IMR-90 (cell line): ENCODE measurements around the gene CD9. TPM values are rescaled to one million over a fixed set of nuclear protein-coding genes. Genes with fewer than 3 reads are reported as not detected.

Experiments used
- ATAC-seq: fragments of 200-7000 bp; cut with Tn5 transposase; 2 replicates; pipeline ENCODE4 v1.9.1; 2020; ENCODE audit warnings: low read depth, mild to moderate bottlenecking, moderate library complexity
- BruUV-seq: library from RNA; stranded (reverse); fragments of 400-500 nt; replicated peaks from 2 replicates; lab custom pipeline; 2021; lab: Mats Ljungman, UMichigan
- CTCF ChIA-PET: fragments of 300-600 bp; formaldehyde crosslinking; extraction: SDS; loops from one replicate; lab custom pipeline; 2021; ENCODE audit warnings: antibody characterized with exemption; lab: Yijun Ruan, JAX
- POLR2A ChIA-PET: fragments of 300-600 bp; sonication (Branson Sonifier 250); formaldehyde crosslinking; loops from one replicate; lab custom pipeline; 2022; ENCODE audit warnings: antibody characterized with exemption; ENCODE audit not compliant: unreplicated experiment; lab: Charles Lee
- DNase-seq: peaks from one replicate; pipeline ENCODE4 v3.0.0; 2013
- H2AFZ ChIP-seq: replicated peaks from 2 replicates; pipeline ENCODE3; 2013; ENCODE audit warnings: low read length, mild to moderate bottlenecking; ENCODE audit not compliant: poor library complexity
- H2AK5ac ChIP-seq: 2 replicates; pipeline ENCODE4 v1.6.1; 2013; ENCODE audit warnings: low read depth, low read length, inconsistent platforms
- H2AK9ac ChIP-seq: replicated peaks from 2 replicates; pipeline ENCODE3; 2013; ENCODE audit warnings: mild to moderate bottlenecking, low read depth, low read length, moderate library complexity; ENCODE audit not compliant: poor library complexity
- H2BK120ac ChIP-seq: 2 replicates; pipeline ENCODE4 v1.6.1; 2013; ENCODE audit warnings: low read depth, low read length, inconsistent platforms
- H2BK15ac ChIP-seq: 3 replicates; pipeline ENCODE4 v1.6.1; 2013; ENCODE audit warnings: low read depth, low read length, inconsistent platforms
- H2BK20ac ChIP-seq: 2 replicates; pipeline ENCODE4 v1.6.1; 2013; ENCODE audit warnings: low read depth, mild to moderate bottlenecking, inconsistent platforms, low read length, moderate library complexity
- H2BK5ac ChIP-seq: 2 replicates; pipeline ENCODE4 v1.6.1; 2013; ENCODE audit warnings: mild to moderate bottlenecking, low read depth, low read length, inconsistent platforms; ENCODE audit not compliant: poor library complexity, severe bottlenecking
- H3K14ac ChIP-seq: replicated peaks from 2 replicates; pipeline ENCODE4 v1.6.1; 2013; ENCODE audit warnings: low read depth, low read length, inconsistent platforms
- H3K18ac ChIP-seq: 2 replicates; pipeline ENCODE4 v1.6.1; 2013; ENCODE audit warnings: low read depth, low read length, control low read depth
- H3K23ac ChIP-seq: 2 replicates; pipeline ENCODE4 v1.6.1; 2013; ENCODE audit warnings: low read depth, low read length, inconsistent platforms
- H3K27ac ChIP-seq: 2 replicates; pipeline ENCODE4 v1.5.1; 2013; ENCODE audit warnings: mild to moderate bottlenecking, control low read depth, low read length; ENCODE audit not compliant: insufficient read depth
- H3K27me3 ChIP-seq: 2 replicates; pipeline ENCODE4 v1.6.1; 2013; ENCODE audit warnings: low read length; ENCODE audit not compliant: control insufficient read depth, insufficient read depth
- H3K36me3 ChIP-seq: 2 replicates; pipeline ENCODE4 v1.6.1; 2013; ENCODE audit warnings: low read length, mixed read lengths; ENCODE audit not compliant: control insufficient read depth, insufficient read depth
- H3K4ac ChIP-seq: 2 replicates; pipeline ENCODE4 v1.6.1; 2013; ENCODE audit warnings: low read depth, low read length, inconsistent platforms
- H3K4me1 ChIP-seq: 2 replicates; pipeline ENCODE4 v1.6.1; 2013; ENCODE audit warnings: low read length, mixed read lengths; ENCODE audit not compliant: control insufficient read depth, insufficient read depth
- H3K4me2 ChIP-seq: 2 replicates; pipeline ENCODE4 v1.6.1; 2013; ENCODE audit warnings: low read depth, mild to moderate bottlenecking, control low read depth, low read length, moderate library complexity
- H3K4me3 ChIP-seq: 2 replicates; pipeline ENCODE4 v1.5.1; 2013; ENCODE audit warnings: low read depth, mild to moderate bottlenecking, control low read depth, low read length, moderate library complexity; ENCODE audit not compliant: insufficient read depth
- H3K56ac ChIP-seq: 2 replicates; pipeline ENCODE4 v1.6.1; 2013; ENCODE audit warnings: low read length, inconsistent platforms; ENCODE audit not compliant: insufficient read depth; ENCODE audit errors: extremely low read depth
- H3K79me1 ChIP-seq, 2 experiments: 2 replicates each; pipeline ENCODE4 v1.6.1; 2013; ENCODE audit warnings: low read length in 2 of 2, inconsistent platforms in 1 of 2, low read depth in 1 of 2
- H3K9ac ChIP-seq: 2 replicates; pipeline ENCODE4 v1.6.1; 2013; ENCODE audit warnings: low read depth, low read length, control low read depth
- H3K9me1 ChIP-seq: 2 replicates; pipeline ENCODE4 v1.6.1; 2013; ENCODE audit warnings: low read length, inconsistent platforms; ENCODE audit not compliant: insufficient read depth
- H3K9me3 ChIP-seq: 2 replicates; pipeline ENCODE4 v1.6.1; 2013; ENCODE audit warnings: low read length; ENCODE audit not compliant: control insufficient read depth, insufficient read depth
- H4K20me1 ChIP-seq: 2 replicates; pipeline ENCODE4 v1.6.1; 2013; ENCODE audit warnings: low read length, inconsistent platforms; ENCODE audit not compliant: insufficient read depth
- H4K5ac ChIP-seq: 2 replicates; pipeline ENCODE4 v1.6.1; 2013; ENCODE audit warnings: mild to moderate bottlenecking, low read depth, low read length, control low read depth
- H4K8ac ChIP-seq, 2 experiments: 2 replicates each; pipeline ENCODE4 v1.6.1; 2013; ENCODE audit warnings: low read depth in 2 of 2, low read length in 2 of 2, control low read depth in 1 of 2, inconsistent platforms in 1 of 2
- H4K91ac ChIP-seq: 2 replicates; pipeline ENCODE4 v1.6.1; 2013; ENCODE audit warnings: low read depth, low read length, inconsistent platforms; ENCODE audit not compliant: insufficient read depth
- BHLHE40 ChIP-seq: fragments of 150-350 bp; IDR thresholded peaks from 2 replicates; pipeline ENCODE4 v1.6.1; 2016; ENCODE audit warnings: mild to moderate bottlenecking, low read depth, low read length
- CEBPB ChIP-seq: IDR thresholded peaks from 2 replicates; pipeline ENCODE4 v1.6.1; 2012; ENCODE audit warnings: low read depth, low read length, improper control_type of control experiment
- CHD1 ChIP-seq: IDR thresholded peaks from 2 replicates; pipeline ENCODE4 v1.6.1; 2012; ENCODE audit warnings: low read depth, low read length, improper control_type of control experiment
- MAFK ChIP-seq: IDR thresholded peaks from 2 replicates; pipeline ENCODE4 v1.6.1; 2012; ENCODE audit warnings: low read depth, low read length, improper control_type of control experiment
- MAZ ChIP-seq: IDR thresholded peaks from 2 replicates; pipeline ENCODE4 v1.6.1; 2012; ENCODE audit warnings: low read depth, mild to moderate bottlenecking, low read length, improper control_type of control experiment, moderate library complexity, borderline replicate concordance
- MXI1 ChIP-seq: IDR thresholded peaks from 2 replicates; pipeline ENCODE4 v1.6.1; 2012; ENCODE audit warnings: low read depth, mild to moderate bottlenecking, low read length, moderate library complexity, borderline replicate concordance
- NFE2L2 ChIP-seq: fragments of 150-350 bp; IDR thresholded peaks from 2 replicates; pipeline ENCODE4 v1.6.1; 2016; ENCODE audit warnings: low read depth, mild to moderate bottlenecking, low read length
- POLR2A ChIP-seq: IDR thresholded peaks from 2 replicates; pipeline ENCODE4 v1.6.1; 2012; ENCODE audit warnings: mild to moderate bottlenecking, low read depth, low read length
- RAD21 ChIP-seq: IDR thresholded peaks from 2 replicates; pipeline ENCODE4 v1.6.1; 2012; ENCODE audit warnings: low read length, improper control_type of control experiment
- RCOR1 ChIP-seq: IDR thresholded peaks from 2 replicates; pipeline ENCODE4 v1.6.1; 2012; ENCODE audit warnings: mild to moderate bottlenecking, low read length, improper control_type of control experiment; ENCODE audit not compliant: insufficient replicate concordance
- RFX5 ChIP-seq: IDR thresholded peaks from 2 replicates; pipeline ENCODE4 v1.8.0; 2012; ENCODE audit warnings: low read depth, mild to moderate bottlenecking, low read length, moderate library complexity
- SMC3 ChIP-seq: fragments of 150-350 bp; IDR thresholded peaks from 2 replicates; pipeline ENCODE4 v1.6.1; 2016; ENCODE audit warnings: low read depth, mild to moderate bottlenecking, antibody characterized with exemption, low read length, moderate library complexity
- WGBS, 2 experiments: methylation state at CpG; one replicate each; pipeline versions ENCODE4 v1.1.5 to v1.1.7; 2013; ENCODE audit warnings: missing lambda C conversion rate in 2 of 2; ENCODE audit not compliant: insufficient read length in 1 of 2; ENCODE audit errors: extremely low coverage in 2 of 2; 5-methylcytosine and 5-hydroxymethylcytosine counted together
- dilution Hi-C: fragments of 300-500 bp; cut with HindIII; formaldehyde crosslinking; loops from one replicate; pipeline ENCODE4 v1.14.3; 2018; ENCODE audit warnings: low sequenced_read_pairs; ENCODE audit not compliant: unreplicated experiment
- in situ Hi-C: fragments of 300-500 bp; cut with MboI; formaldehyde crosslinking; loops from 3 replicates; pipeline ENCODE4 v1.14.3; 2019; ENCODE audit warnings: low sequenced_read_pairs, inconsistent platforms, mixed read lengths
- intact Hi-C: fragments of 100-400 bp; cut with micrococcal nuclease; formaldehyde crosslinking; loops from 2 replicates; pipeline ENCODE4 v1.10.0; 2022
- polyA plus RNA-seq, 3 experiments: library from polyadenylated mRNA; depleted of rRNA; stranded (reverse); fragments of >200 nt; gene quantifications; 2 replicates each; pipeline ENCODE4 v1.2.3, GENCODE V29; 2012; ENCODE audit warnings: low replicate concordance in 1 of 3
- total RNA-seq: library from RNA; depleted of rRNA; stranded (reverse); fragments of >200 nt; gene quantifications from 2 replicates; pipeline ENCODE4 v1.2.3, GENCODE V29; 2012
- TF ChIP-seq, protein P1 (sequence below): conservative IDR thresholded peaks from 2 replicates; pipeline ENCODE4 v1.5.1; 2012; ENCODE audit warnings: mild to moderate bottlenecking, low read depth, low read length, improper control_type of control experiment
- TF ChIP-seq, protein P2 (sequence below): fragments of 150-350 bp; IDR thresholded peaks from 2 replicates; pipeline ENCODE4 v1.6.1; 2016; ENCODE audit warnings: low read depth, mild to moderate bottlenecking, low read length, moderate library complexity, borderline replicate concordance
- TF ChIP-seq, protein P3 (sequence below): fragments of 150-350 bp; IDR thresholded peaks from 2 replicates; pipeline ENCODE4 v1.6.1; 2017; ENCODE audit warnings: mild to moderate bottlenecking, antibody characterized with exemption, low read length, low read depth

Gene CD9
- total and polyA plus RNA-seq, 2 of the 4 experiments (the other 2 are of a cell fraction): 48.8 to 70.9 TPM

DNA sequence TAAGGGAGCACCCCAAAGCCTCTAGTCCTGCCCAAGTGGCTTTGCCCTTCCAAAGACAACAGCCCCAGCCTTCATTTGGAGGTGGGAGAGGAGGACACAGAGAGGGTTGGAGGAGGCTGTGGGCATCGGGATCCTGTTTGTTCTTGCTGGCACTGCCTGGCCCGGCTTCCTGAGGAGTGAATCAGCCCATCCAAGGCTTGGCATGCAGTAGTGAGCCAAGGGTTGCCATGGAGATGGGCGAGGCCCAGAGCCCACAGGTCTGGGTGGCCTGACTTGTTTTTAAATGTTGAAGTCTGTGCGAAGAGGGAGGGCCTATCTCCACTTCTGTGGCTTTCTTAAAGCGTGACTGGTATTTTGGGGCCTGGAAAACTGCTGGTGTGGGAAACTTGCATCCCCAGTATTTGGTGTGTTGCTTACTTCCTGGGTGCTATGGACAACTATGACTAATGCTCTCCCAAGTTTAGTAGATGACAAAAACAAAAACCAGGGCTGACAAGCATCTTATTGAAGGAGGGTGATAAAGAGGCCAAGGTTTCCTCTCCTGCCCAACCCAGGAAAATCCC lies 15.8 kb downstream of the CD9 start:
- H2BK5ac ChIP-seq: no peak overlapping the region
- peak overlapping the region; percentile 57; the same call in 1 of the 2 replicates for H3K14ac ChIP-seq
- H2AK9ac ChIP-seq: peak overlapping the region; percentile 2
- peaks cover 27% of the 10 kb centered on the region for H3K9me1 ChIP-seq
- H3K4me3 ChIP-seq: no peak overlapping the region
- POLR2A ChIA-PET: interaction anchor here (0.5 kb wide), 1 partner anchor 473 kb away, joined by 6 read pairs; the partner anchor contains the start of gene ZNF384
- CTCF ChIA-PET: no interaction called here
- H3K56ac ChIP-seq: no peak overlapping the region
- peak overlapping the region; percentile 72 for H3K4ac ChIP-seq
- no TSS peak for BruUV-seq
- H3K36me3 ChIP-seq: no peaks in the 10 kb centered on the region
- H2AFZ ChIP-seq: no peak overlapping the region
- peak overlapping the region; percentile 5; the same call in 1 of the 2 replicates for H4K91ac ChIP-seq
- ATAC-seq (peak; percentile 27), DNase-seq (peak; percentile 33)
- no peak overlapping the region for H3K27ac ChIP-seq
- peaks cover 9 to 76% of the 10 kb centered on the region in 2 experiments for H3K79me1 ChIP-seq
- peaks cover 25% of the 10 kb centered on the region for H3K4me1 ChIP-seq
- H4K20me1 ChIP-seq: peaks cover 14% of the 10 kb centered on the region; the same call in 1 of the 2 replicates
- WGBS, 2 experiments: 87% methylated on average over 3 of the region's 5 CpGs; no CpG with 5 or more reads in 1 of the 2 experiments
- H2BK20ac ChIP-seq: peak overlapping the region; percentile 2; the same call in 1 of the 2 replicates
- H3K4me2 ChIP-seq: no peak overlapping the region
- H3K9me3 ChIP-seq: no peaks in the 10 kb centered on the region
- H2BK15ac ChIP-seq: no peak overlapping the region; the same call in 2 of the 3 replicates
- intact Hi-C loops: no loop called here
- peak overlapping the region; percentile 49; the same call in 1 of the 2 replicates for H3K23ac ChIP-seq
- H3K9ac ChIP-seq: no peak overlapping the region
- H4K5ac ChIP-seq: peak overlapping the region; percentile 11; the same call in 1 of the 2 replicates
- peak overlapping the region; percentile 1; the same call in 1 of the 2 replicates for H2BK120ac ChIP-seq
- H3K27me3 ChIP-seq: no peaks in the 10 kb centered on the region
- peak overlapping the region in 1 of 2 experiments; percentile 36; a peak in 1 of 4 replicates for H4K8ac ChIP-seq
- H2AK5ac ChIP-seq: peak overlapping the region; percentile 18; the same call in 1 of the 2 replicates
- dilution Hi-C loops: no loop called here
- H3K18ac ChIP-seq: peak overlapping the region; percentile 57
- in situ Hi-C loops: no loop called here
- no peak for TF ChIP-seq MAFK
- TF ChIP-seq CEBPB: no peak
- no peak for TF ChIP-seq SMC3
- TF ChIP-seq, protein P1, sequence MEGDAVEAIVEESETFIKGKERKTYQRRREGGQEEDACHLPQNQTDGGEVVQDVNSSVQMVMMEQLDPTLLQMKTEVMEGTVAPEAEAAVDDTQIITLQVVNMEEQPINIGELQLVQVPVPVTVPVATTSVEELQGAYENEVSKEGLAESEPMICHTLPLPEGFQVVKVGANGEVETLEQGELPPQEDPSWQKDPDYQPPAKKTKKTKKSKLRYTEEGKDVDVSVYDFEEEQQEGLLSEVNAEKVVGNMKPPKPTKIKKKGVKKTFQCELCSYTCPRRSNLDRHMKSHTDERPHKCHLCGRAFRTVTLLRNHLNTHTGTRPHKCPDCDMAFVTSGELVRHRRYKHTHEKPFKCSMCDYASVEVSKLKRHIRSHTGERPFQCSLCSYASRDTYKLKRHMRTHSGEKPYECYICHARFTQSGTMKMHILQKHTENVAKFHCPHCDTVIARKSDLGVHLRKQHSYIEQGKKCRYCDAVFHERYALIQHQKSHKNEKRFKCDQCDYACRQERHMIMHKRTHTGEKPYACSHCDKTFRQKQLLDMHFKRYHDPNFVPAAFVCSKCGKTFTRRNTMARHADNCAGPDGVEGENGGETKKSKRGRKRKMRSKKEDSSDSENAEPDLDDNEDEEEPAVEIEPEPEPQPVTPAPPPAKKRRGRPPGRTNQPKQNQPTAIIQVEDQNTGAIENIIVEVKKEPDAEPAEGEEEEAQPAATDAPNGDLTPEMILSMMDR: no peak
- TF ChIP-seq POLR2A: no peak
- TF ChIP-seq, protein P2, sequence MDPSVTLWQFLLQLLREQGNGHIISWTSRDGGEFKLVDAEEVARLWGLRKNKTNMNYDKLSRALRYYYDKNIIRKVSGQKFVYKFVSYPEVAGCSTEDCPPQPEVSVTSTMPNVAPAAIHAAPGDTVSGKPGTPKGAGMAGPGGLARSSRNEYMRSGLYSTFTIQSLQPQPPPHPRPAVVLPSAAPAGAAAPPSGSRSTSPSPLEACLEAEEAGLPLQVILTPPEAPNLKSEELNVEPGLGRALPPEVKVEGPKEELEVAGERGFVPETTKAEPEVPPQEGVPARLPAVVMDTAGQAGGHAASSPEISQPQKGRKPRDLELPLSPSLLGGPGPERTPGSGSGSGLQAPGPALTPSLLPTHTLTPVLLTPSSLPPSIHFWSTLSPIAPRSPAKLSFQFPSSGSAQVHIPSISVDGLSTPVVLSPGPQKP: no peak
- TF ChIP-seq BHLHE40: no peak
- no peak for TF ChIP-seq MAZ
- no peak for TF ChIP-seq RAD21
- TF ChIP-seq NFE2L2: no peak
- TF ChIP-seq, protein P3, sequence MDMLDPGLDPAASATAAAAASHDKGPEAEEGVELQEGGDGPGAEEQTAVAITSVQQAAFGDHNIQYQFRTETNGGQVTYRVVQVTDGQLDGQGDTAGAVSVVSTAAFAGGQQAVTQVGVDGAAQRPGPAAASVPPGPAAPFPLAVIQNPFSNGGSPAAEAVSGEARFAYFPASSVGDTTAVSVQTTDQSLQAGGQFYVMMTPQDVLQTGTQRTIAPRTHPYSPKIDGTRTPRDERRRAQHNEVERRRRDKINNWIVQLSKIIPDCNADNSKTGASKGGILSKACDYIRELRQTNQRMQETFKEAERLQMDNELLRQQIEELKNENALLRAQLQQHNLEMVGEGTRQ: no peak
- no peak for TF ChIP-seq RFX5
- no peak for TF ChIP-seq RCOR1
- TF ChIP-seq MXI1: no peak
- TF ChIP-seq CHD1: no peak
